Smooth muscle cell (in vitro differentiated cells): ENCODE results near the gene C6orf120. TPM values are rescaled to one million over a fixed set of nuclear protein-coding genes. Genes with fewer than 3 reads are reported as not detected.

ENCODE experiments used
- DNase-seq: peaks from one replicate; lab custom pipeline; 2025; ENCODE audit not compliant: unreplicated experiment; lab: John Stamatoyannopoulos, UW
- H2AFZ ChIP-seq: fragments of 200-600 bp; sonication (generic); 2 replicates; pipeline ENCODE4 v1.6.0; 2016; ENCODE audit warnings: antibody characterized with exemption, low read depth, mild to moderate bottlenecking
- H3F3A ChIP-seq: fragments of 200-600 bp; sonication (generic); 2 replicates; pipeline ENCODE4 v1.6.0; 2017; ENCODE audit warnings: antibody characterized with exemption, low read depth
- H3K27ac ChIP-seq: fragments of 200-600 bp; sonication (generic); 2 replicates; pipeline ENCODE4 v1.5.1; 2016; ENCODE audit warnings: low read depth, mild to moderate bottlenecking
- H3K27me3 ChIP-seq: fragments of 200-600 bp; sonication (generic); 2 replicates; pipeline ENCODE4 v1.6.1; 2016; ENCODE audit warnings: low read depth, mild to moderate bottlenecking
- H3K36me3 ChIP-seq: fragments of 200-600 bp; sonication (generic); 2 replicates; pipeline ENCODE4 v1.5.1; 2016; ENCODE audit warnings: low read depth
- H3K4me1 ChIP-seq: fragments of 200-600 bp; sonication (generic); 2 replicates; pipeline ENCODE4 v1.5.1; 2016; ENCODE audit warnings: low read depth
- H3K4me2 ChIP-seq: fragments of 200-600 bp; sonication (generic); 2 replicates; pipeline ENCODE4 v1.6.0; 2016; ENCODE audit warnings: mild to moderate bottlenecking
- H3K4me3 ChIP-seq: fragments of 200-600 bp; sonication (generic); 2 replicates; pipeline ENCODE4 v1.5.1; 2016; ENCODE audit warnings: mild to moderate bottlenecking
- H3K79me2 ChIP-seq: fragments of 200-600 bp; sonication (generic); 2 replicates; pipeline ENCODE4 v1.6.0; 2016; ENCODE audit warnings: low read depth, mild to moderate bottlenecking
- H3K9ac ChIP-seq: fragments of 200-600 bp; sonication (generic); 2 replicates; pipeline ENCODE4 v1.6.0; 2016; ENCODE audit warnings: low read depth
- H3K9me3 ChIP-seq: fragments of 200-600 bp; sonication (generic); replicated peaks from 2 replicates; pipeline ENCODE4 v1.5.1; 2016; ENCODE audit warnings: low read depth
- H4K20me1 ChIP-seq: fragments of 200-600 bp; sonication (generic); 2 replicates; pipeline ENCODE4 v1.6.0; 2016; ENCODE audit warnings: low read depth
- CTCF ChIP-seq: fragments of 200-600 bp; sonication (generic); IDR thresholded peaks from 2 replicates; pipeline ENCODE4 v1.5.1; 2017; ENCODE audit warnings: borderline replicate concordance, mild to moderate bottlenecking, antibody characterized with exemption; ENCODE audit not compliant: insufficient read depth, poor library complexity, severe bottlenecking
- WGBS: methylation state at CpG from one replicate; pipeline ENCODE4 v1.1.7; 2016; ENCODE audit warnings: low lambda C conversion rate; 5-methylcytosine and 5-hydroxymethylcytosine counted together
- polyA plus RNA-seq: library from polyadenylated mRNA; unstranded; fragments of >200 nt; fragmentation: Nextera tagmentation; extraction: Ambion mirVana; gene quantifications from 2 replicates; pipeline ENCODE4 v1.2.1, GENCODE V29; 2016
- total RNA-seq: library from RNA; depleted of rRNA; stranded (reverse); fragments of >200 nt; gene quantifications from 2 replicates; pipeline ENCODE4 v1.2.3, GENCODE V29; 2014

C6orf120 gene
- total and polyA plus RNA-seq, 2 experiments from 2014 or later = 30.2 to 50.2 TPM

DNA sequence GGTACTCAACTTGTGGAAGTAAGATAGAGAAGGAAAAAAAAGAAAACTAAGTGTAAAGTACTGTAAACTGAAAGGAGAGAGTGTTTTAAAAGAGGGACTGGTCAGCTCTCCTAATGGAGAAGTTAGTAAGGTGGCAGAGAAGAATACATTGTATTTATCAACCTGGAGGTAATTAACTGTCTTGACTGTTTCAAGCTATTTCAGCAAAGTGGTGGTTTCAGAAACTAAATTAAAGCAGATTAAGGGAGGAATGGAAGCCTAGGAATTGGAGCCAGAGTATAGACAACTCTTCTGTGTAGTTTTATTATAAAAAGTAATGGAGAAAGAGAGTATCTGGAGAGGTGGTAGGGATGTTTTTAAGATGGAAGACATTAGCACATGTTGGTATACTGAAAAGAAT, 25.0 kb downstream of the C6orf120 start:
- no peak for TF ChIP-seq CTCF
- H4K20me1 ChIP-seq = peaks cover 13% of the 10 kb centered on the region
- H3K4me3 ChIP-seq = no peak overlapping the region
- no peaks in the 10 kb centered on the region for H3K9me3 ChIP-seq
- peaks cover 15% of the 10 kb centered on the region for H3K4me1 ChIP-seq
- no peaks in the 10 kb centered on the region for H3K27me3 ChIP-seq
- H3K79me2 ChIP-seq = peaks cover 7% of the 10 kb centered on the region
- H3K36me3 ChIP-seq = no peaks in the 10 kb centered on the region
- DNase-seq = no peak
- no peak overlapping the region for H3K27ac ChIP-seq
- H3K4me2 ChIP-seq = no peak overlapping the region
- no peak overlapping the region for H3K9ac ChIP-seq
- H3F3A ChIP-seq = peaks cover 3% of the 10 kb centered on the region
- no peak overlapping the region for H2AFZ ChIP-seq

DNA sequence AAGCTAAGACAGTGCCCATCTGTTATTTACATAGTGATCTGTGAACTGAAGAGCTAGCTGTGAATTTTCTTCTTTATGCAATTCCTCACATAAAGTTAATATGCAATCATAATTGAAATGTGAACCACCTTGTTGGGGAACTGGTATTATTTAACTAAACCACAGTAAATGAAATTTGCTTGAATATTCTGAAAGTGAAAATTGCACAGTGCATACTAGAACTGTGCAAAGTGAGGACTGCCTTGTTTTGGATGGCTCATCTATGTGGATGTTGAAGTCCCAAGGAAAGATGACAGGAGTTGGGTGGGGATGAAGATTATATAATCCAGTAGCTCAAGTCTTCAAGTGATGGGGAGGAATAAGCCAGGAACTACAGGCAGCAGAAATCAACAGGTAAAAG, 28.0 kb downstream of the C6orf120 start:
- no peak for DNase-seq
- H3K9me3 ChIP-seq = no peaks in the 10 kb centered on the region
- no peak overlapping the region for H3K9ac ChIP-seq
- peaks cover 6% of the 10 kb centered on the region for H3K27me3 ChIP-seq
- no peaks in the 10 kb centered on the region for H3F3A ChIP-seq
- no peak overlapping the region for H2AFZ ChIP-seq
- H3K36me3 ChIP-seq = no peaks in the 10 kb centered on the region
- H3K4me2 ChIP-seq = no peak overlapping the region
- H4K20me1 ChIP-seq = no peaks in the 10 kb centered on the region
- no peak for TF ChIP-seq CTCF
- H3K79me2 ChIP-seq = no peaks in the 10 kb centered on the region
- peaks cover 6% of the 10 kb centered on the region for H3K4me1 ChIP-seq
- H3K27ac ChIP-seq = no peak overlapping the region
- H3K4me3 ChIP-seq = no peak overlapping the region

DNA sequence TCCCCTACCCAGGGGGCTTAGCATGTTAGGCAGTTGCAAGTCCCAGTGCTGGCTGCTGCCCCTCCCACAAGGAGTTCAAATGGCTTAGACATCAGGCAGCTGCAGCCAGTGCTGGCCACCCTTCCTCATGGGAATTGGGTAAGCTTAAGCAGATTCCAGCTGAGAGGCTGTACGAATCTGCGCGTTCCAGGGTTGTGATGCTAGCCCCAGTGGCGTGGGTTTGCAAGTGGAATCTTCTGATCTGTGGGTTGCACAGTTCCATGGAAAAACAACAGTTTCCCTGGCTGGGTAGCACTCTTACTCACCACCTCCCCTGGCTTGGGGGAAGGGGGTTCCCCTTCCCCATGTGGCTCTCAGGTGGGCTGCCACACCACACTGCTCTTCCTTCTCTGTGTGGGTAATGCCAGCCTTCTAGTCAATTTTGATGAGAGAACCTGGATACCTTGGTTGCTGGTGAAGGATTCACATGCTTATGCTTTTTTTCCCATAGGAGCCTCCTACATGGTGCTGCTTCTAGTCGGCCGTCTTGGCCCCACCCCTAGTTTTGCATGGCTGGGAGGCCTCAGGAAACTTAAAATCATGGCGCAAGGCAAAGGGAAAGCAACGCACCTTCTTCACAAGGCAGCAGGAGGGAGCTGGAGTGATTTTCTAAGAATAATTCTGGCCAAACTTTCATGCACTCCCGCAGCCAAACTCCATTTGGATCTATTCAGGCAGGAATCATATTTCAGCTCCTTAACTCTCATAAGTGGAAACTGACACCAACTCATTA, 36.5 kb downstream of the C6orf120 start:
- no peak overlapping the region for H3K4me2 ChIP-seq
- no peaks in the 10 kb centered on the region for H4K20me1 ChIP-seq
- peaks cover 10% of the 10 kb centered on the region for H3K27me3 ChIP-seq
- no peak for DNase-seq
- H2AFZ ChIP-seq = no peak overlapping the region
- no peaks in the 10 kb centered on the region for H3F3A ChIP-seq
- H3K27ac ChIP-seq = no peak overlapping the region
- no peaks in the 10 kb centered on the region for H3K36me3 ChIP-seq
- 82% methylated on average over 9 of the region's 9 CpGs for WGBS
- no peak for TF ChIP-seq CTCF
- no peak overlapping the region for H3K9ac ChIP-seq
- H3K4me1 ChIP-seq = no peaks in the 10 kb centered on the region
- H3K79me2 ChIP-seq = no peaks in the 10 kb centered on the region
- H3K4me3 ChIP-seq = no peak overlapping the region
- H3K9me3 ChIP-seq = no peaks in the 10 kb centered on the region

DNA sequence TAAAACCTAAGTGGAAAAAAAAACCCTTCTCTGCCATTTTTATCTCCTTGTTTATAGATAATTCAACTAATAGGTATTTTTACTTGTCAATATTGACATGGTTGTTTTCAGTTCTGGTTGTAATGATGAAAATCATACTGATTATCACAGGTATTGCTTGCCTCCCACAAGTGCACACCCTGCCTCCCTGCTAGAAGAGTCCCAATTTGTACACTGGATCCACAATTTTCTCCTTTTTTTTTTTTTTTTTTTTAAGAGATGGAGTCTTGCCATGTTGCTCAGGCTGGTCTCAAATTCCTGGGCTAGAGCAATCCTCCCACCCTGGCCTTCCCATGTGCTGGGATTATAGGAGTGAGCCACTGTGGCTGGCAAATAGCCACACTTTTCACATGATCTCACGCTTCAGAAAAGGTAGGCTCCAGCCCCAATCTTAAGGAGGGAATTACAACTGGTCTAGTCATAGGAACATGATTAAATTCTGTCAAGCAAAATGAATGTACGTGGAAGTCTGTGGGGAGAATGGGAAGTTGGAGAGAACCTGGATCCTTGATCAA, 37.1 kb downstream of the C6orf120 start:
- H3K79me2 ChIP-seq = no peaks in the 10 kb centered on the region
- 89% methylated on average over 2 of the region's 2 CpGs for WGBS

More for the DNA sequence above, 37.1 kb downstream of the C6orf120 start:
- Histone ChIP-seq H3K9ac (no peak overlapping the region), H3F3A (no peaks in the 10 kb centered on the region), H3K4me2 (no peak overlapping the region), H3K36me3 (no peaks in the 10 kb centered on the region), H4K20me1 (no peaks in the 10 kb centered on the region), H2AFZ (no peak overlapping the region), H3K4me1 (no peaks in the 10 kb centered on the region), H3K9me3 (no peaks in the 10 kb centered on the region), H3K27me3 (peaks cover 6% of the 10 kb centered on the region), H3K27ac (no peak overlapping the region), H3K4me3 (no peak overlapping the region)
- TF ChIP-seq CTCF = no peak
- DNase-seq = no peak
